HG03039 (cell line): Measurements from ENCODE around the gene DNASE1L3.
"Not testable (repeated sequence)": the region's sequence is repeated elsewhere in the genome, so short reads cannot be mapped to it uniquely, and the experiment has no call there.

Experiments used
- ATAC-seq: cut with Tn5 transposase; IDR thresholded peaks from one replicate; pipeline ENCODE4 v1.9.1; 2021; ENCODE audit warnings: mild to moderate bottlenecking, moderate library complexity; ENCODE audit not compliant: unreplicated experiment

The DNASE1L3 gene

GRCh38 chr3:58202917-58203360, 7.8 kb downstream of the DNASE1L3 start:
- peak; percentile 78 for ATAC-seq

DNA sequence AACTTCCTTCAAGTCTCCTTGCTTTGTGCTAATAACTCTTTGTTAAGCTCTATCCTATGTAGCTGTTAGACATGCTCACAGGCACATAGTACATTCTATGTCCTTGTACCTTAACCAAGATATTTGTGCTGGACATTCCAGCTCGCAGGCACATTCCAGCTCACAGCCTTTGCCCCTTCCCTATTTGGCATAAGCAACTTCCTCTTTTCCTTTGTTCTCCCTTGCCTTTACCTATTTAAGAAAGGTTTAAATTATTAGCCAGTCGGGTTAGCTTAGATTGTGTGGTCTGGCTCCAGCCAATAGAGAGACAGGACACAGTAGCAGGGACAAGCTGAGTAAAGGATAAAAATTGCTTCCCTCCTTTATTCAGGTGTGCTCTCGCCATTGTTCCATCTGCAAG, 9.3 kb downstream of the DNASE1L3 start:
- ATAC-seq: not testable (repeated sequence)

- ATAC-seq: no peak
These were observed 9.9 kb downstream of the DNASE1L3 start for GRCh38 chr3:58200846-58201355.

- no peak for ATAC-seq
These were observed 10.6 kb downstream of the DNASE1L3 start for GRCh38 chr3:58200121-58200709.

DNA sequence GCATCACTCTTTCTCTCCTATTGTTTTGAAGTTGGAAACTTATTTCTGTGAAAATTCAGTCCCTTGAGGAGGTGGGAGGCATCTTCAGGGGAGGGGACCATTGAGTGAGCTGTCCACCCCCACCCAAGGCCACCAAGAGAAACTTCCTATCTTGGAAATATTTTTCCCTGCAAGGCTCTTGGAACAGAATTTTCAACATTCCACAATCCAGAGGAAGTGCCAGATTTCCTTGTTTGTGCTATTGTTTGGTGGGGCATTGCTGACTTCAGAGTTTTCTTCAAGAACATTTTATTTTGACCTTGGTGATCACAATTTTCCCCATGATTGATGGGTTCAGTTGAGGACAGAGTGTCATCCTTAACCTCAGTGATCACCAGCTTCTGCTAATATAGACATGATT, 12.0 kb downstream of the DNASE1L3 start:
- no peak for ATAC-seq

GRCh38 chr3:58198362-58198761, 12.4 kb downstream of the DNASE1L3 start:
- no peak for ATAC-seq

DNA sequence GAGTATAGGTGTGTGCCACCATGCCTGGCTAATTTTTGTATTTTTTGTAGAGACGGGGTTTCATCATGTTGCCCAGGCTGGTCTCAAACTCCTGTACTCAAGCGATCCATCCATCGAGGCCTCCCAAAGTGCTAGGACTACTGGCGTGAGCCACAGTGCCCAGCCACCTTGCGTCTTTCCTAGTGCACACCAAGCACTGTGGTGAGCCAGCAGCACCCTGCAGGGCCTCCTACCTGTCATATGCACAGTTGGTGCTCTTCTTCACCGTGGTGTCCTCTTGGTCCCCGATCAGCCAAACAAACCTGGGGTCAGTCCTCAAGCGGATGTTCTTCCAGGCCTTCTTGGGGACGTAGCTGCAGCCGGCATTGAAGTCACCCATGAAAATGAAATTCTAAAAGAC, 13.2 kb downstream of the DNASE1L3 start:
- no peak for ATAC-seq

GRCh38 chr3:58193682-58194407, 16.9 kb downstream of the DNASE1L3 start:
- ATAC-seq: no peak

GRCh38 chr3:58192069-58192468, 18.7 kb downstream of the DNASE1L3 start:
- no peak for ATAC-seq

GRCh38 chr3:58191361-58191991, 19.3 kb downstream of the DNASE1L3 start:
- ATAC-seq: no peak

DNA sequence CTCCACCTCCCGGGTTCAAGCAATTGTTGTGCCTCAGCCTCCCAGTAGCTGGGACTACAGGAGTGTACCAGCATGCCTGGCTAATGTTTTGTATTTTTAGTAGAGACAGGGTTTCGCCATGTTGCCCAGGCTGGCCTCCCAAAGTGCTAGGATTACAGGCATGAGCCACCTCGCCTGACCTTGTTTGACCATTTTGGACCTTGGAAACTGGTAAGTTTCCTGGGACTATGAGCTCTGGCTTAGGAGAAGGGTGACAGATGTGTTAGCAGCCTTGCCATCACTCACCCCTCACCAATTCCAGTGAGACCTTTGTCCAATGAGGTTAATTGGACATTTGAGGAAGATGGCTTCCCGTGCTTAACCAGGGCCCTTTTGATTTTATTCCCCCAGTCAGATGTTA, 19.9 kb downstream of the DNASE1L3 start:
- ATAC-seq: no peak

GRCh38 chr3:58190291-58190690, 20.5 kb downstream of the DNASE1L3 start:
- no peak for ATAC-seq

- no peak for ATAC-seq
These were observed 21.1 kb downstream of the DNASE1L3 start for GRCh38 chr3:58189691-58190090.

- no peak for ATAC-seq
These were observed 21.8 kb downstream of the DNASE1L3 start for GRCh38 chr3:58188921-58189451.

DNA sequence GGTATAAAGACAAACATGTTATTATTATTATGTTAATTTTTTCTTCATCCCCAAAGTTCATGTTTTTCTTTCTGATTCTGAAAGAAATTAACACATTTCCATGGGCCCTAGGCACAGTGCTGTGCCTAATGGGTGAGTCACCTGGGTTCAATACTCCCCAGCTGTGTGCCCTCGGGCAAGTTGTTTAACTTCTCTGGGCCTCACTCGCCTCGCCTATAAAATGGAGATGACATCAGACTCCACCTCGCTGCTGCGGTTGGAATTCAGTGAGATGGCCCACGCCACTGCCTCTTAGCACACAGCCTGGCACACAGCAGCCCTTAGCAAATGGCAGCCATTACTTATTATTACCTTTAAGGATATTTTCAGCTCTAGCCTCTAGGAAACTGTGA, 22.6 kb downstream of the DNASE1L3 start:
- no peak for ATAC-seq

DNA sequence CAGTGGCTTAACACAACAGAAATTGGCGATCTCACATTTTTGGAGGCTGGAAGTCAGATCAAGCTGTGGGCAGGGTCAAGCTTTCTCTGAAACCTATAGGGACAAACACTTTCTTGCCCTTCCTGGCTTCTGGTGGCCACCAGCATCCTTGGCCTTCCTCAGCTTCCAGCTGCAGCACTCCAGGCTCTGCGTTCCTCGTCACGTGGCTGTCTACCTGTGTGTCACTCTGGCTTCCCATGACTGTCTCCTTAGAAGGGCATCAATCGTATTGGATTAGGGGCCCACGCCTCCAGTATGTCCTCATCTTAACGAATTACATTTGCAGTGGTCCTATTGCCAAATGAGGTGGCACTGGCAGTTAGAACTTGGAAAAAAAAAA, 25.8 kb downstream of the DNASE1L3 start:
- ATAC-seq: no peak

GRCh38 chr3:58184309-58184981, 26.3 kb downstream of the DNASE1L3 start:
- no peak for ATAC-seq

- ATAC-seq: no peak
These were observed 26.9 kb downstream of the DNASE1L3 start for GRCh38 chr3:58183891-58184290.

DNA sequence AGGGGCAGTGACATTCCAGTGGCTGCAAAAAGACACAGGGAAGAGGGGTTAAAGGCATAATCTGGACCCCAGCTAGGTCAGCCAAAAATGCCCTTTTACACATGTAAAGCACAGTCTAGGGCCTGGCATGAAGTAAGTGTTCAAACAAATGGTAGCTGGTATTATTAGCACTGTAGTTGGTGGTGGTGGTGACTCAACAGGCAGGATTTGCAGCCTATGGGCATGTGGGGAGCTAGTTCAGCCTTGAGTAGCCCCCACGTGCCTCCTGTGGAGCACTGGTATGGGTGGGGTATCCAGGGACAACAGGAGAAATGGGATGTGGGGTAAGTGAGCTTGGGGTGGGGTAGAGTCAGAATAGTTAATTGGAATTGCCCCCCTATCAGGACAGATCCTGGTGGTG, 27.6 kb downstream of the DNASE1L3 start:
- ATAC-seq: no peak

- ATAC-seq: no peak
These were observed 29.7 kb downstream of the DNASE1L3 start for GRCh38 chr3:58180940-58181587.
